HG03280 (cell line): ENCODE measurements around the gene IRAK4.
A peak's percentile ranks its signal among the peaks of the same experiment; 100 is the strongest.

Source experiments
- ATAC-seq: cut with Tn5 transposase; IDR thresholded peaks from one replicate; pipeline ENCODE4 v1.9.1; 2021; ENCODE audit warnings: mild to moderate bottlenecking, moderate library complexity; ENCODE audit not compliant: unreplicated experiment

The IRAK4 gene

DNA sequence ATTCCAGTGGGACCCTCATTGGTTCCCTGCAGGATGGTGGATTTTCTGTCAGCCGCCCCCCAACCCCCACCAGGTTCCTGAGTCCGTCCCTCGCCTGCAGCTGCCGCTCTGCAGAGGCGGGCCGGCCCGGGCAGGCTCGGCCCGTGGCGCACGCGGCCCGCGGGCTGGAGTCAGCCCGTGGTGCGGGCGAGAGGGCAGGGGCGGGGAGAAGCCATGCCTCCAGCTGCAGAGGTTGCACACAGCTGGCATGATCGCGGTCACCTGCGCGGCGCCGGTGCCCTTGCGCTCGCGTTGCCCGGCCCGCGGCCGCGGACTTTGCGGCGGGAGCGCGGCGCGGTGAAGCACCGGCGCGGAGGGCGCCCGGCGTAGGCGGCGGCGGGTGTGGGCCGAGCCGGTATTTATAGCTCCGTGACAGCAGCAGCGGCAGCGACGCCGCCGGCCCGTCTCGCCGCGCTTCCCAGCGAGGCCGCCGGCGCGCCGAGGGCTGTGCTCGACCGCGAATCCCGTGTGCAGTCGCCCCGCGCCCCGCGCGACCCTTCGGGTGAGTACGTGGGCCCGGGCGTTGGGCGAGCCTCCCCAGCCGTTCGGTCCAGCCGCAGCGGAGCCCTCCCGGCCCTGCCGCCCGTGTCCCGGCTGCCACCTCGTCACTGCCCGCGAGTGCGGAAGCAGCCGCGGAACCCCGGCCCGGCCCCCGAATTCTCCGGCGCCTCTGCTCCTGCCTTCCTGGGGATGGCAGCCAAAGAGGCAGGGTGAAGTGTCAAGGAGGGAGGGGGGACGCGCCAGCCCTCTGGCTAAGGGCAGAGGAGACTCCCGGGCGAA is 77.1 kb downstream of the IRAK4 start, which contains the start of gene TMEM117:
Gene TMEM117 (plus strand): TSS at position 426 of the 819 bp plus-strand sequence.
- peak; percentile 85 for ATAC-seq

DNA sequence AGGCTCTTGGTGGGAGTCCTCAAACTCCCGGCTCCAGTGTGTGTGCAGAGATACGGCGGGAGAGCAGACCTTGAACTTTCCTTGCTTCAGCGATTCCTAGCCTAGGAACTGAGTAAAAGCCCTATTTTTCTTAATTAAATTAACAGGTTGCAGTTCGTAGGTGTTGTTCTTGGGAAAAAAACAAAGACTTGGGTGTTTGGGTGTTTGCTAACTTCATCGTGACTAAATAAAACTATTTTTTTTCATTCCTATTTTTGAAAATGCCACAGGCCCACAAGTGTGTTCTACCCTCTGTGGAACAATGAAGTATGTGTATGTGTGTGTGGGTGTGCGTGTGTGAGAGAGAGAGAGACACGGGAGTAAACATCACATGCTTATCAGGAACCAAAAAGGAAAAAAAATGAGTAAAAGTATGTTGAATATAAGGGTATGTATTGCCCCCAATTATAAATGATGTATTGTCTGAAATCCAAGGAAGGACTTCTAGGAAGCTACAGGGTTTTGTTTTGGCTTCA is 77.8 kb downstream of the IRAK4 start:
- no peak for ATAC-seq
